DMS153 treated with DMSO at 0.1 percent for 48 hours (cell line): Measurements from ENCODE around the gene CCL16.
"Not testable (repeated sequence)": the region's sequence is repeated elsewhere in the genome, so short reads cannot be mapped to it uniquely, and the experiment has no call there.

Experiments used
- DNase-seq: peaks from one replicate; lab custom pipeline; 2025; ENCODE audit not compliant: unreplicated experiment; lab: John Stamatoyannopoulos, UW

The CCL16 gene

GRCh38 chr17:35981246-35981645, at the start of gene CCL16:
TSS of gene CCL16 (minus strand) at chr17:35981497. CDS start at chr17:35981420, 77 bp downstream.
- no peak for DNase-seq

GRCh38 chr17:36030956-36031355, 49.7 kb upstream of the CCL16 start:
- DNase-seq: no peak

- DNase-seq: no peak
Observed at GRCh38 chr17:36027761-36028160, 46.5 kb upstream of the CCL16 start.

GRCh38 chr17:36024106-36024869, 43.0 kb upstream of the CCL16 start:
- no peak for DNase-seq

GRCh38 chr17:36019423-36019822, 38.1 kb upstream of the CCL16 start:
- DNase-seq: no peak

- DNase-seq: no peak
Observed at GRCh38 chr17:36017799-36018198, 36.5 kb upstream of the CCL16 start, which contains the start of gene CCL23. TSS of gene CCL23 (minus strand) at chr17:36017972. CDS start at chr17:36017897, 75 bp downstream.

GRCh38 chr17:36016555-36016954, 35.3 kb upstream of the CCL16 start:
- DNase-seq: no peak

GRCh38 chr17:36015895-36016294, 34.6 kb upstream of the CCL16 start:
- not testable (repeated sequence) for DNase-seq

GRCh38 chr17:36014946-36015345, 33.6 kb upstream of the CCL16 start:
- no peak for DNase-seq

- DNase-seq: no peak
Observed at GRCh38 chr17:36011201-36011600, 29.9 kb upstream of the CCL16 start.

GRCh38 chr17:36008998-36009665, 27.8 kb upstream of the CCL16 start:
- DNase-seq: no peak

GRCh38 chr17:36004594-36005108, 23.4 kb upstream of the CCL16 start:
- peak; percentile 54 for DNase-seq

- no peak for DNase-seq
Observed at GRCh38 chr17:36002631-36003030, 21.3 kb upstream of the CCL16 start.

- DNase-seq: no peak
Observed at GRCh38 chr17:36001862-36002603, 20.7 kb upstream of the CCL16 start.

- DNase-seq: no peak
Observed at GRCh38 chr17:36001110-36001771, 19.9 kb upstream of the CCL16 start, which contains the start of gene CCL15. TSS of gene CCL15 (minus strand) at chr17:36001553. CDS start at chr17:36001492, 61 bp downstream.

- no peak for DNase-seq
Observed at GRCh38 chr17:36000732-36001109, 19.4 kb upstream of the CCL16 start.

GRCh38 chr17:35998756-35999155, 17.5 kb upstream of the CCL16 start:
- no peak for DNase-seq

GRCh38 chr17:35998018-35998545, 16.8 kb upstream of the CCL16 start:
- DNase-seq: no peak

GRCh38 chr17:35995346-35995745, 14.0 kb upstream of the CCL16 start:
- DNase-seq: not testable (repeated sequence)

- DNase-seq: no peak
Observed at GRCh38 chr17:35991075-35991474, 9.8 kb upstream of the CCL16 start.

- no peak for DNase-seq
Observed at GRCh38 chr17:35988164-35988563, 6.9 kb upstream of the CCL16 start.
